GM19099 (cell line): Measurements from ENCODE around the gene MRPS26.

Experiments
- POLR2A ChIP-seq: IDR thresholded peaks from 3 replicates; pipeline ENCODE4 v1.6.1; 2011; ENCODE audit warnings: low read depth; ENCODE audit not compliant: insufficient read length; ENCODE audit errors: extremely low read depth

Gene MRPS26

GRCh38 chr20:3038454-3038853 lies 7.4 kb upstream of the MRPS26 start:
- TF ChIP-seq POLR2A = no peak

- TF ChIP-seq POLR2A = no peak
Measured at GRCh38 chr20:3039426-3039825, 6.4 kb upstream of the MRPS26 start.

- TF ChIP-seq POLR2A = no peak
Measured at GRCh38 chr20:3040086-3040485, 5.8 kb upstream of the MRPS26 start.

GRCh38 chr20:3041854-3042409 lies 3.9 kb upstream of the MRPS26 start:
- TF ChIP-seq POLR2A = no peak

DNA sequence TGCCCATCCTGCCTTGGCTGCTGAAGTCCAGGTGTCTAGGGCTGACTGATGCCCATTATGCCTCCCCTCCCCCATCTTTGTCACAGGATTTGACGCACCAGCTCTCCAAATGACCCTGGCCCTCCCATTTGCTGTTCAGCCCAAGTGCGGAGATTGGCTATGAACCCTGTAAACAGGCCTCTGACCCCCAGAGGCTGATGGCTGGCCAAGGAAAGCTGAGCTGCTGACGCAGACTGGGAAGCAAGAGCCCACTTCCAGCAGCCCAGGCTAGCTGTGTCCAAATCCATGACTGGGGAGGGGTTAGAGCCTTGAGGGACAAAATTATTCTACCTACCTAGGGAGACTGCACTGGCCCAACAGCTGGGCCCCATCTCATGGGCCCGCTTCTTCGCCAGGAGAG lies 3.2 kb upstream of the MRPS26 start:
- TF ChIP-seq POLR2A = no peak

- TF ChIP-seq POLR2A = no peak
Measured at GRCh38 chr20:3043322-3043721, 2.5 kb upstream of the MRPS26 start, which contains the start of gene GNRH2. TSS of gene GNRH2 (plus strand) at chr20:3043622. CDS start at chr20:3044415, 793 bp downstream.

DNA sequence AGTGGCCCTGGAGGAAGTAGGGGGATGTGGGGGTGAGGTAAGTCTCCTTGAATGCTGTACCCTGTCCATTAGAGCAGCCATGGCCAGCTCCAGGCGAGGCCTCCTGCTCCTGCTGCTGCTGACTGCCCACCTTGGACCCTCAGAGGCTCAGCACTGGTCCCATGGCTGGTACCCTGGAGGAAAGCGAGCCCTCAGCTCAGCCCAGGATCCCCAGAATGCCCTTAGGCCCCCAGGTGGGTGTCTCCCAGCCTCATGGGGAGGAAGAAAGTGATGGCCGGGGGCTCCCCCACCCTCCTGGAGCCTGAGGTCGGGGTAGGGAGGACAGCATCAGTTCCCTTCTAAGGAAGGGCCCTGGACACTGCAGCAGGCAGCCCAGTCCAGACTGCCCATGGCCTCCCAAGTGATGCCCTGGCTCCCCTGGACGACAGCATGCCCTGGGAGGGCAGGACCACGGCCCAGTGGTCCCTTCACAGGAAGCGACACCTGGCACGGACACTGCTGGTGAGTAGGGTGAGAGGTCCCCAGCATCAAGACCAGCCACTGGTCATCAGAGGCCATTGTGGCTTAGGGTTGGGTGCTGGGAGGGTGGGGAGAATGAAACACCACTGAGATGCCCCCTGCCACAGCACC lies 1.4 kb upstream of the MRPS26 start:
- TF ChIP-seq POLR2A = no peak

GRCh38 chr20:3045042-3045815 lies 623 bp upstream of the MRPS26 start:
- no peak for TF ChIP-seq POLR2A

DNA sequence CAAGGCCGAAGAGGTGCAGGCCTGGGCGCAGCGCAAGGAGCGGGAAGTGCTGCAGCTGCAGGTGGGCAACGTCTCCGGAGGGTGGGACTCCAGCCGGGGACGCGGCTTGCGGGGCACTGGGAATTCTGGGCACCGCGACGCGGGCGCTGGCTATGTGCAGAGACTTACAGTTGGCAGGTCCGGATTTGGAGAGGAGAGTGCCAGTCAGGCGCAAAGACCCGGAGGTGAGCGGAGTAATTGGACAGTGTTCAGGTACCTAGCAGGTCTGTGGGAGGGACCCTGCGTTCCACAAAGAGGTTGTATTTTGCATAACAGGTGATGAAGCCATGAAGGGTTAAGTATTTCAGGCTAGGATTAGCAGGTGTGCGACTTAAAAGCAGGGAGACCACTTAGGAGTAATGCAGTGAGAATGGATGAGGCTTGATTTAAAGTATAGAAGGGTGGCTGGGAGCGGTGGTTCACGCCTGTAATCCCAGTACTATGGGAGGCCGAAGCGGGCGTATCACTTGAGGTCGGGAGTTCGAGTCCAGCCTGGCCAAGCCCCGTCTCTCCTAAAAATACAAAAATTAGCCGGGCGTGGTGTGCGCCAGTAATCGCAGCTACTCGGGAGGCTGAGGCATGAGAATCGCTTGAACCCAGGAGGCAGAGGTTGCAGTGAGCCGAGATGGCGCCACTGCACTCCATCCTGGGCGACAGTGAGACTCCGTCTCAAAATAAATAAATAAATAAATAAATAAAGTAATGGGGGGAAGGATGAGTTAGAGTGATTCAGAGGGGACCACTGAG lies 1.0 kb downstream of the MRPS26 start:
- TF ChIP-seq POLR2A = no peak

- no peak for TF ChIP-seq POLR2A
Measured at GRCh38 chr20:3047486-3048419, 1.9 kb downstream of the MRPS26 start.

- no peak for TF ChIP-seq POLR2A
Measured at GRCh38 chr20:3051385-3052019, 5.7 kb downstream of the MRPS26 start.

- no peak for TF ChIP-seq POLR2A
Measured at GRCh38 chr20:3059489-3059888, 13.6 kb downstream of the MRPS26 start.

- no peak for TF ChIP-seq POLR2A
Measured at GRCh38 chr20:3067139-3068014, 21.5 kb downstream of the MRPS26 start.
